ENCODE data around the gene EGR4.

Gene EGR4

GRCh38 chr2:73267008-73267407, 26.3 kb downstream of the EGR4 start:
- Histone ChIP-seq H3K4me1 (ENCODE audit: control insufficient read depth in 2 of 2, insufficient read depth in 1 of 2, low read depth in 1 of 2, low read length in 2 of 2) (peaks cover 0 to 8% of the 10 kb centered on the region in 2 donors), H3K4me2 (ENCODE audit: insufficient read depth, low read length, poor library complexity, severe bottlenecking) (no peak overlapping the region), H3K27me3 (ENCODE audit: control insufficient read depth in 3 of 3, insufficient read depth in 3 of 3, low read depth in 1 of 3, low read length in 3 of 3) (peaks cover 0 to 29% (median 8%) of the 10 kb centered on the region in 3 experiments), H3K27ac (replicated peaks; ENCODE audit: low read length) (no peak overlapping the region), H3K4ac (ENCODE audit: low read length) (no peak overlapping the region), H3K14ac (ENCODE audit: low read length) (no peak overlapping the region), H3K9me3 (replicated peaks in 1 of 2; ENCODE audit: control insufficient read depth in 2 of 2, insufficient read depth in 1 of 2, low read depth in 1 of 2, low read length in 2 of 2) (no peaks in the 10 kb centered on the region), H2BK12ac (ENCODE audit: low read length) (no peak overlapping the region), H3K9ac (ENCODE audit: low read depth, low read length, poor library complexity) (no peak overlapping the region), H3K36me3 (replicated peaks in 1 of 2; ENCODE audit: control insufficient read depth in 2 of 2, insufficient read depth in 2 of 2, low read length in 2 of 2) (peaks cover 3% of the 10 kb centered on the region in 2 donors), H3K18ac (ENCODE audit: low read length) (no peak overlapping the region), H3K23ac (ENCODE audit: low read depth, low read length, poor library complexity) (no peak overlapping the region), H2AFZ (ENCODE audit: low read length) (no peak overlapping the region), H4K8ac (ENCODE audit: low read depth, low read length) (no peak overlapping the region), H2BK15ac (ENCODE audit: low read length) (no peak overlapping the region), H4K91ac (ENCODE audit: low read depth, low read length, poor library complexity) (no peak overlapping the region), H2BK5ac (ENCODE audit: low read length) (no peak overlapping the region), H2BK120ac (ENCODE audit: low read depth, low read length) (no peak overlapping the region), H3K4me3 (ENCODE audit: low read length in 2 of 2) (no peak overlapping the region), H2AK5ac (ENCODE audit: low read depth, low read length) (no peak overlapping the region), H3K79me1 (ENCODE audit: low read depth, low read length) (peaks cover 7% of the 10 kb centered on the region)
- no peak for DNase-seq (ENCODE audit: low spot score)
- no CpG with 5 or more reads among the region's 4 CpGs for WGBS, 2 donors (ENCODE audit: extremely low coverage in 2 of 2, insufficient read length in 2 of 2, insufficient replicate concordance in 1 of 2)

GRCh38 chr2:73266061-73266901, 27.1 kb downstream of the EGR4 start:
- no CpG with 5 or more reads among the region's 26 CpGs for WGBS, 2 donors (ENCODE audit: extremely low coverage in 2 of 2, insufficient read length in 2 of 2, insufficient replicate concordance in 1 of 2)
- no peak overlapping the region for H4K91ac ChIP-seq (ENCODE audit: low read depth, low read length, poor library complexity)
- no peak overlapping the region for H2BK12ac ChIP-seq (ENCODE audit: low read length)
- no peak overlapping the region for H3K9ac ChIP-seq (ENCODE audit: low read depth, low read length, poor library complexity)
- H2AK5ac ChIP-seq (ENCODE audit: low read depth, low read length) = no peak overlapping the region
- H3K27me3 ChIP-seq (ENCODE audit: control insufficient read depth in 3 of 3, insufficient read depth in 3 of 3, low read depth in 1 of 3, low read length in 3 of 3) = peaks cover 0 to 29% (median 8%) of the 10 kb centered on the region in 3 experiments
- no peak overlapping the region for H3K18ac ChIP-seq (ENCODE audit: low read length)
- no peak overlapping the region for H2BK15ac ChIP-seq (ENCODE audit: low read length)
- peak overlapping the region; percentile 46 for H3K23ac ChIP-seq (ENCODE audit: low read depth, low read length, poor library complexity)
- no peak overlapping the region for H3K4me2 ChIP-seq (ENCODE audit: insufficient read depth, low read length, poor library complexity, severe bottlenecking)
- peaks cover 3% of the 10 kb centered on the region in 2 donors for H3K36me3 ChIP-seq (replicated peaks in 1 of 2; ENCODE audit: control insufficient read depth in 2 of 2, insufficient read depth in 2 of 2, low read length in 2 of 2)
- peak overlapping the region; percentile 31 for H3K14ac ChIP-seq (ENCODE audit: low read length)
- H2BK5ac ChIP-seq (ENCODE audit: low read length) = no peak overlapping the region
- no peak overlapping the region for H2AFZ ChIP-seq (ENCODE audit: low read length)
- H2BK120ac ChIP-seq (ENCODE audit: low read depth, low read length) = no peak overlapping the region
- no peak overlapping the region for H3K4ac ChIP-seq (ENCODE audit: low read length)
- H4K8ac ChIP-seq (ENCODE audit: low read depth, low read length) = no peak overlapping the region
- no peak for DNase-seq (ENCODE audit: low spot score)
- no peak overlapping the region for H3K27ac ChIP-seq (replicated peaks; ENCODE audit: low read length)
- H3K9me3 ChIP-seq (replicated peaks in 1 of 2; ENCODE audit: control insufficient read depth in 2 of 2, insufficient read depth in 1 of 2, low read depth in 1 of 2, low read length in 2 of 2) = no peaks in the 10 kb centered on the region
- no peak overlapping the region for H3K4me3 ChIP-seq (ENCODE audit: low read length in 2 of 2)
- peaks cover 7% of the 10 kb centered on the region for H3K79me1 ChIP-seq (ENCODE audit: low read depth, low read length)
- H3K4me1 ChIP-seq (ENCODE audit: control insufficient read depth in 2 of 2, insufficient read depth in 1 of 2, low read depth in 1 of 2, low read length in 2 of 2) = peaks cover 0 to 7% of the 10 kb centered on the region in 2 donors

- WGBS, 2 donors (ENCODE audit: extremely low coverage in 2 of 2, insufficient read length in 2 of 2, insufficient replicate concordance in 1 of 2) = no CpG with 5 or more reads among the region's 28 CpGs
- Histone ChIP-seq H3K4me1 (ENCODE audit: control insufficient read depth in 2 of 2, insufficient read depth in 1 of 2, low read depth in 1 of 2, low read length in 2 of 2) (peaks cover 0 to 5% of the 10 kb centered on the region in 2 donors), H3K27ac (replicated peaks; ENCODE audit: low read length) (no peak overlapping the region), H2BK15ac (ENCODE audit: low read length) (no peak overlapping the region), H3K14ac (ENCODE audit: low read length) (no peak overlapping the region), H3K9ac (ENCODE audit: low read depth, low read length, poor library complexity) (no peak overlapping the region), H3K9me3 (replicated peaks in 1 of 2; ENCODE audit: control insufficient read depth in 2 of 2, insufficient read depth in 1 of 2, low read depth in 1 of 2, low read length in 2 of 2) (no peaks in the 10 kb centered on the region), H2AFZ (ENCODE audit: low read length) (no peak overlapping the region), H3K4me3 (ENCODE audit: low read length in 2 of 2) (no peak overlapping the region), H2AK5ac (ENCODE audit: low read depth, low read length) (no peak overlapping the region), H3K36me3 (replicated peaks in 1 of 2; ENCODE audit: control insufficient read depth in 2 of 2, insufficient read depth in 2 of 2, low read length in 2 of 2) (peaks cover 3% of the 10 kb centered on the region in 2 donors), H3K18ac (ENCODE audit: low read length) (no peak overlapping the region), H2BK5ac (ENCODE audit: low read length) (peak overlapping the region; percentile 30), H3K23ac (ENCODE audit: low read depth, low read length, poor library complexity) (no peak overlapping the region), H3K79me1 (ENCODE audit: low read depth, low read length) (peaks cover 7% of the 10 kb centered on the region), H4K8ac (ENCODE audit: low read depth, low read length) (no peak overlapping the region), H3K27me3 (ENCODE audit: control insufficient read depth in 3 of 3, insufficient read depth in 3 of 3, low read depth in 1 of 3, low read length in 3 of 3) (peaks cover 0 to 23% (median 8%) of the 10 kb centered on the region in 3 experiments), H3K4ac (ENCODE audit: low read length) (no peak overlapping the region), H2BK120ac (ENCODE audit: low read depth, low read length) (no peak overlapping the region), H3K4me2 (ENCODE audit: insufficient read depth, low read length, poor library complexity, severe bottlenecking) (no peak overlapping the region), H2BK12ac (ENCODE audit: low read length) (no peak overlapping the region), H4K91ac (ENCODE audit: low read depth, low read length, poor library complexity) (no peak overlapping the region)
- no peak for DNase-seq (ENCODE audit: low spot score)
Measured at GRCh38 chr2:73265298-73266060, 27.9 kb downstream of the EGR4 start.

GRCh38 chr2:73264783-73265182, 28.6 kb downstream of the EGR4 start:
- H3K4me1 ChIP-seq (ENCODE audit: control insufficient read depth in 2 of 2, insufficient read depth in 1 of 2, low read depth in 1 of 2, low read length in 2 of 2) = peaks cover 0 to 7% of the 10 kb centered on the region in 2 donors
- H3K4me2 ChIP-seq (ENCODE audit: insufficient read depth, low read length, poor library complexity, severe bottlenecking) = no peak overlapping the region
- peaks cover 7% of the 10 kb centered on the region for H3K79me1 ChIP-seq (ENCODE audit: low read depth, low read length)
- no peak overlapping the region for H2AFZ ChIP-seq (ENCODE audit: low read length)
- H4K91ac ChIP-seq (ENCODE audit: low read depth, low read length, poor library complexity) = no peak overlapping the region
- H2BK12ac ChIP-seq (ENCODE audit: low read length) = no peak overlapping the region
- WGBS, 2 donors (ENCODE audit: extremely low coverage in 2 of 2, insufficient read length in 2 of 2, insufficient replicate concordance in 1 of 2) = no CpG with 5 or more reads among the region's 4 CpGs
- no peak overlapping the region for H2BK5ac ChIP-seq (ENCODE audit: low read length)
- H3K14ac ChIP-seq (ENCODE audit: low read length) = peak overlapping the region; percentile 56
- DNase-seq (ENCODE audit: low spot score) = no peak
- H3K4me3 ChIP-seq (ENCODE audit: low read length in 2 of 2) = no peak overlapping the region
- H3K36me3 ChIP-seq (replicated peaks in 1 of 2; ENCODE audit: control insufficient read depth in 2 of 2, insufficient read depth in 2 of 2, low read length in 2 of 2) = peaks cover 3 to 4% of the 10 kb centered on the region in 2 donors
- H3K27ac ChIP-seq (replicated peaks; ENCODE audit: low read length) = no peak overlapping the region
- no peak overlapping the region for H2BK15ac ChIP-seq (ENCODE audit: low read length)
- no peak overlapping the region for H3K18ac ChIP-seq (ENCODE audit: low read length)
- peaks cover 0 to 20% (median 8%) of the 10 kb centered on the region in 3 experiments for H3K27me3 ChIP-seq (ENCODE audit: control insufficient read depth in 3 of 3, insufficient read depth in 3 of 3, low read depth in 1 of 3, low read length in 3 of 3)
- H4K8ac ChIP-seq (ENCODE audit: low read depth, low read length) = no peak overlapping the region
- H3K9ac ChIP-seq (ENCODE audit: low read depth, low read length, poor library complexity) = no peak overlapping the region
- H2BK120ac ChIP-seq (ENCODE audit: low read depth, low read length) = no peak overlapping the region
- H3K23ac ChIP-seq (ENCODE audit: low read depth, low read length, poor library complexity) = peak overlapping the region; percentile 55
- no peak overlapping the region for H2AK5ac ChIP-seq (ENCODE audit: low read depth, low read length)
- H3K4ac ChIP-seq (ENCODE audit: low read length) = no peak overlapping the region
- H3K9me3 ChIP-seq (replicated peaks in 1 of 2; ENCODE audit: control insufficient read depth in 2 of 2, insufficient read depth in 1 of 2, low read depth in 1 of 2, low read length in 2 of 2) = no peaks in the 10 kb centered on the region
